ENCODE measurements around the gene C17orf50.

C17orf50 gene

DNA sequence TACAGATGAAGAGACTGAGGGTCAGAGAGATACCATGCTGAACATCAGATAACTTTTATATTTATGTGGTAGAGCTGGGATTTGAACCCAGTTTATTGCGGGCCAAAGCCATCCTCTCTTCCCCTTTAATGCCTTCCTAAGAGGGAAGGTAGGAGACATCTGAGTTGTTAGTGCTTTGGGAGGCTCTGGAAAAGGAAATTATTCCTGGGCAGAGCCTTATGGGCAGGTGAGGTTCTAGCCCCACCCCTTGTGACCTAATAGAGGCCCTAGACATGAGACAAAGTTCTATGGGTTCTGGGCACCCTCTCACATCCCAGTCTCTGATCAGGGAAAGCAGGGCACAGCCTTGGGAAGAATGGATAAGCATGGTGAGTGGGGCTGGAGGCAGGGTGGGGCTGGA lies at the start of gene C17orf50:
Gene C17orf50 (plus strand): TSS at position 301 of the 400 bp plus-strand sequence. CDS start 55 bp downstream, at position 356.
- DNase-seq: no peak

DNA sequence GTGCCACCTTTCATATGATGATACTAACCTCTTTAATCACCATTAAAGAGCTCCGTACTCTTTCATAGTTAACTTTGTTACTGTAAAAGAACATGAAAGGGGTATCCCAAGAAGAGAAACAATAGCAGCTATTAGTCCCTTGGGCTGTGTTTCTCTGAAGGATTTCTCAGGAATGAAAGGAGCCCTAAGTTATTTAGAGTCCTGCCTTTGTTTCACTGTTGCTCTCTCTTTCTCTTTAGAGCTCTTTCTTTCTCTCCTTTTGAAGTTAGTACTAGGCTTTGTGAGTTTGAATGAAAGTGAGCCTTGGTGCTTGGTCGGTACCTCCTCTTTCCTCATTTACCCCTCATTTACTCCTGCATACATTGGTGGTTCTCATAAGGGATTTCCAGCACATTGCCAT lies 49.7 kb upstream of the C17orf50 start:
- DNase-seq: no peak

DNA sequence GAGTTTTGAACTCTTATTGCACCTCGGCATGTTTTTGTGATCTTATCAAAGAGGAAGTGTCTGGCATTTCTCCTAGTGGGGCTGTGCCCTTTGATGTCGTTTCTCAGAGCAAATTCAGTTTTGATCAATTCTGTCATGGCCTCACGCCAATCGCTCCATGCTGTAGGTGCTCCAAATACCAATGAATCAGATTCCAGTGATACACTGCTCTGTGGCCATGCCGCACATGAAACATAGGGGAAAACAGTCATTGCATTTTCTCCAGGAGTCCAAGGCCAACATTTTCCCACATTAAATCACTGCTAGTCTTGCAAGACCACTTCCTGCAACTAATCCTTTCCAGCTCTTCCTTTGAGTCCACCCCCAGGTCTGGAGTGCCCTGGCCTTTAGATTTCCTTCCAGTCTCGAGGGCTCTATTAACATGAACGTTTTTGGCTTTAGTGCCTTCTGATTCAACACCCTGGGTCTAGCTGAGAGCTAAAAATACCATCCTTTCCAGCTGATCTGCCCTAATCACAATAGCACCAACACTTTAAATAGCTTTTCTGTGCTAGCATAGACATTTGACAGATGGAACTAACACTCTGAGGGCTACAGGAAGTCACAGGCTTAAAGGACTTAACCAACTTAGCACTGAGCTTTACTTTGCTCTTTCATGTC lies 47.5 kb upstream of the C17orf50 start:
- DNase-seq: no peak

DNA sequence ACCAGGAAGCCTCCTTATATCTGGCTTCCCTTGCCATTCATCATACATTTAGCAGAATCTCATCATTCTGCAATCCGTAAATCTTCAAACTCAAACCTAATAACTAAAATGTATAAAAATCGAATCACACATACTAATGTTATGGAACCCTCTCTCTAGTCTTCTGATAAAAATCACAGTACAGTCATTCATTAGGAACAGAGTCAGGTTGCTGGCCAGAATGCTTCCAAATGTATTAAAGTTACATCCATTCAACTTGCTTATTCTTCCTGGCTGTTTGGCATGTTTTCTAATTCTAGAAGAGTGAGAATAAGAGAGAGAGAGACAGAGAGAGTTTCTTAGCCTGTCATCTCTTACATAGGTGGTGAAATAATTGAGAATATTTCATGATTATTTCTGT lies 45.7 kb upstream of the C17orf50 start:
- no peak for DNase-seq

DNA sequence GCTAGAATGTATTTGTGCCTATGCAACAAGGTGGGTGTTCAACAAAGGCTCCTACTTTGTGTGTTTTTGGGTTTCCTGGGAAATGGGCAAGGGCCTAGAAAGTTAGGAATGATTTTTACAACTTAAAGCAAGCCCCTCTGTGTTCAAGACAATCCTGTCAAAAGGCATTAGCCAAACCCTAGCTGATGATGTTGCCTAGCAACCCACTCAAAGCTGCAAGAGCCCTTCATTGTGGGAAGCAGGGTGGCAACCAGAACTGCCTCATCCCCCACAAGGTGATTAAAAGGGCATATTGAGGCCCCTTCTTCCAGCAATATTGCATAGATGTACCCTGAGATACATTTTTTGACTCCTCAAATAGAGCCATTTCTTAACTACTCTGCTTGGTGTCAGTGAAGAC lies 45.3 kb upstream of the C17orf50 start:
- no peak for DNase-seq

GRCh38 chr17:35716173-35716572 lies 44.5 kb upstream of the C17orf50 start:
- no peak for DNase-seq

DNA sequence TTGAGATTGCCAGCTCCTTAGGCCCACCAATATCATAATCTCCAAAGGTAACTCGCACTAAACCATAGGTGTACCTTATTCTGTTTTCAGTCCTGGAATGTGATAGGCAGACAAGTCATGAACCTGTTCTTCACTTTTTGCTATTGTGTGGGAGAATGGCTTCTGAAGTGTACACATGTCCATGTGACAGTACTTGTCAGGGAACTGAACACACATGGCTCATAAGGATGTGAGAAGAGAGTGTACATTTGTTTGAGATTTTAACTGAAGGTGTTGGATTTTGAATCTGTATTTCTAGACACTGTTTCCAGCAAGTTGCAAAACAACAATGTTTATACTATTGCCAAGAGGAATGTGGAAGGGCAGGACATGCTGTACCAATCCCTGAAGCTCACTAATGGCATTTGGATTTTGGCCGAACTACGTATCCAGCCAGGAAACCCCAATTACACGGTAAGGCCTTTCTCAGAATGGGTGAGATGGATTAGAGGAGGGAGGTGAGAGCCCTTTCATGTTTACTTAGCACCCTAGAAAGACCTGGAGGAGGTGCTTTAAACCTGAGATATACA lies 43.7 kb upstream of the C17orf50 start:
- DNase-seq: no peak

DNA sequence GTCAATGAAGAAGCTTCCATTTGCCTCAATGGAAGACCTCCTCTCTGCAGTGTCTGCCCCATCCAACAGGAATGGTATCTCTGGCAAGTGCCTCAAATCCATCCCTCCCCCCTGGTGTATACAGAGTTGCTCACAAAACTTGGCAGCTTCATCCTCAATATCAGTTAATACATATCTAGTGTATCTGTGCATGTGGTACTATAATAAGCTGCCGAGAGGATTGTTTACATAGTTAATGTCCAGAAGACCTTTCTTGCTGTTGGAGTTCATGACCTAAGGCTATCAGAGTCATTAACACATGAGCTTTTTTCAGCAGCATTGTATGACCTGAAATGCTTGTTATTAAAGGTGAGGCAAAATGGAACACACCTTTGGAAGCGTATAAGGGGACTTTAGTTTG lies 43.2 kb upstream of the C17orf50 start:
- DNase-seq: no peak

DNA sequence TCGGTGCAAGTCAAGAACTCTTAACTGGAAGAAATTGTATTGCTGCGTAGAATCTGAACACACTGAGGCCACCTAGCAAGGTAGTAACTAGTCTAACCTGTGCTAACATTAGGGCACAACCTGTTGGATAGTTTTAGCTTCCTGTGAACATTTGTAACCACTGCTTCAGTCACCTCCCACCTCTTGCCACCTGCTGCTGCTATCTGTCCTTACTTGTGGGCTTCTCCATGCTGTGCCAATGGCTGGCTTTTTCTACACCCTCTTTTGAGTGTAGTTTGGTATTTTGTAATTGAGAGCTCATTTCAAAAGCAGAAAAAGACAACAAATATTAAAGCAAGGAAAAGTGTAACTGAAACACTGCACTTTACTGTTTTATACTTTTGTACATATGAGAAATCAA lies 37.0 kb upstream of the C17orf50 start:
- DNase-seq: no peak

DNA sequence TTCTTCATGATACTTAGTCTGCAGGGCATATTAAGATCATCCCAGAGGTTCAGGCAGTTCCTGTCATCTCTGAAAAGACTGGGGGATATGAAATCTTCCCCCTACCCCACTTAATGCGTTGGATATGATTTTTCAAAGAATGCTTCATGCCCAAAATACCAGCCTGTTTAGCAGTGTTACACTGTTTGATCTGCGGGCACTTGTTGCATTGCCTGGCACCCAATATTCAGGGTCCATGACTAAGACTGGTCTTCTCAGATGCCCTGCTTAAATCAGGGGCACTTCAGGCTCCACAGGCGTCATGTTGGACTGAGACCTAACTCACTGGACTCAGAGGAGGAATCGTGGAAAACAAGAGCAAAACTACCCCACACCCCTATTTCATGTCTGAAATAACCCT lies 35.6 kb upstream of the C17orf50 start:
- no peak for DNase-seq

GRCh38 chr17:35725802-35726126 lies 34.9 kb upstream of the C17orf50 start:
- DNase-seq: no peak

GRCh38 chr17:35726127-35726952 lies 34.3 kb upstream of the C17orf50 start:
- DNase-seq: no peak

DNA sequence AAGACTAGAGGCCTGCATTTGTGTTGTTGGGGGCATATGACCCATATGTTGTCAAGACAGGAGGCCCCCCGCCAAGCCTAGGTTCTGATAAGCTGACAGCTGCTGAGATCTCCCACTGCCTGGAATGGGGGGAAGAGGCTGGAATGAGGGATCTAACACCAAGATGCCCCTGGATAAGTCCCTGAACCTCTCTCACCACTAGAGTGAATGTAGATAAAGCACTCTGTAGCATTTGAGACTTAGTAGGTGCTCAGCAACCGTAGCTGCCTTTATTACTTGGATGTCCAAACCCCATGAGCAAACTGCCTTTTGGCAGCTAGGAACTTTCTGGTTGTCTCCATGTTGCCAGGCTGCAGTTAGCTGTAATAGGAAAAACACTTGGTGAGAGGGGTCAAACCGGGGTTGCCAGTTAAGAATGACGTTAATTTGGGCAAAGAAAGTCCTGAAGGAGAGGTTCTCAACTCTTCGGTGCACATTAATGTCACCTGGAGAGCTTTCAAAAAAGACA lies 33.7 kb upstream of the C17orf50 start:
- no peak for DNase-seq

DNA sequence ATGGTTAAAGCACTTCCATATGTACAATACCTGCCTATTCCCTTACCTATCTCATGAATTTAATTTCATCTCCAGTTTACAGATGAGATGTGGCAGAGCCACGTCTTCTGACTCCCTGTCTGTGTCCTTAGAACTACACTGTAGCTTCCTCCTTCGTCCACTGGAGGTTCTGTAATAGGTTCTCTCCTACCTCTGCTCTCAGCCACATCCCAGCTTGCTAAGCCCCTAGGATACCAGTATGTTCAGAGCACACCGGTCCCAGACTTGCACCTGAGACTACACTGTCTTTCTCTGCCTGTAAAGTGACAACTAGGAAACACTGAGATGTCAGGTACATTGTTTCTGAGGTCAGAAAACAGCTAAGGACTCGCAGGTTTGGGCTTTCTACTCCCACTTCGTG lies 33.1 kb upstream of the C17orf50 start:
- no peak for DNase-seq

DNA sequence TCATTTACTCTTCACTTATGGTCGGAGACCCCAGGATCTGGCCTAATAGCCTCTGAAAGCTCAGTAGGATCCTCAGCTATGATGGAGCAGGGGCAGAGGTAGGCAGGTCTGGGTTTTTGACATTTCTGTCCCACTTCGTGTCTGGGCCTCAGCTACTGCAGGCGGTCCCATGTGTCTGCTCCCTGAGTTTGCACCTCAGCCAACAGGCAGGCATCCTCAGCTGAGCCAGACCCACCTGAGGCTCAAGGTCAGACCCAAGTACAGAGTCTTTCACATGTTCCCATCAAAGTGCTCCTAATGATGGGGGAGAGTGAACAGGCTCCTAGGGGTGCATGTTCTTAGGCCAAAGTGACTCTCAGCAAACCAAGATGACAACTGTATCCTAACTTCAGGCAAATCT lies 32.1 kb upstream of the C17orf50 start:
- no peak for DNase-seq

DNA sequence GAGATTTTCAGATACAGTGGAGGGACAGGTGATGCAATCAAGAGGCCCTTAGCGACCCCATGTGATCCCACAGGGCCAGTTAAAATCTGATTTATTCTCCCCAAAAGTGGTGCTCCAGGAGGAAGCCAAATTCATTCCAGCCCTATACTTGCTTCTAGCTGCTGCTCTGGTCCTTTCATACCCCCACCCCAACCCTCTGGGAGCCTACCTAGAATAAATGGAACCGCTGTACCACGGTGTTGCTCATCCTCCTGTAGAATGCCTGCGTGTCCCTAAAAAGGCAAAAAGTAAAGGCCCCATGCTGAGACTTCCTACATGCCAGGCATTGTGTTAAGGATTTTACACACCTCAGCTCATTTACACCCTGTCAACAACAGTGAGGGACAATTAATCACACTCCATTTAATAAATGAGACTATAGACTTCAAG lies 31.3 kb upstream of the C17orf50 start:
- DNase-seq: no peak

DNA sequence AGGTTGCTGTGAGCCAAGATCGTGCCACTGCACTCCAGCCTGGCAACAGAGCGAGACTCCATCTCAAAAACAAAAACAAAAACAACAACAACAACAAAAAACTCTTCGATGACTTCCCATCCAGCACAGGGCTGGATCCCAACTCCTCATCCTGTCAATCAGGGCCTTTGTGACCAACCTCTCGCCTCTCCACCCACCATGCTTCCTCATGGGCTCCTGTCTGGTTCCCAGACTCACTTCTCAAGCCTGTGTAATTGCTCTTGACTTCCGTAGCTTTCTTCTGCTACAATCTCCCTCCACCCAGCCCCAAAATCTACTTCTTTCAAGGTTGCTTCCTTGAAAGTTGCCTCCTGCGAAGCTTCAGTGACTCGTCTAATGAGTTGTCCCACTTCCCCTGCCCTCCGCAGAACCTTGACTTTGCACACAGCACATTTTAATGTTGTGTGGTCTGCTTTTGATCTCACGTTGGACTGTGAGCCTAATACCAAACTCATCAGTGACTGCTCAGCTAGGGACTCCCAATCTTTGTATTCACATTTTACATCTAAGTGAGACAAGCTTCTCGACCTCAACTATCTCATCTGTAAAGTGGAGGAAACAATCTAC lies 30.2 kb upstream of the C17orf50 start:
- no peak for DNase-seq

DNA sequence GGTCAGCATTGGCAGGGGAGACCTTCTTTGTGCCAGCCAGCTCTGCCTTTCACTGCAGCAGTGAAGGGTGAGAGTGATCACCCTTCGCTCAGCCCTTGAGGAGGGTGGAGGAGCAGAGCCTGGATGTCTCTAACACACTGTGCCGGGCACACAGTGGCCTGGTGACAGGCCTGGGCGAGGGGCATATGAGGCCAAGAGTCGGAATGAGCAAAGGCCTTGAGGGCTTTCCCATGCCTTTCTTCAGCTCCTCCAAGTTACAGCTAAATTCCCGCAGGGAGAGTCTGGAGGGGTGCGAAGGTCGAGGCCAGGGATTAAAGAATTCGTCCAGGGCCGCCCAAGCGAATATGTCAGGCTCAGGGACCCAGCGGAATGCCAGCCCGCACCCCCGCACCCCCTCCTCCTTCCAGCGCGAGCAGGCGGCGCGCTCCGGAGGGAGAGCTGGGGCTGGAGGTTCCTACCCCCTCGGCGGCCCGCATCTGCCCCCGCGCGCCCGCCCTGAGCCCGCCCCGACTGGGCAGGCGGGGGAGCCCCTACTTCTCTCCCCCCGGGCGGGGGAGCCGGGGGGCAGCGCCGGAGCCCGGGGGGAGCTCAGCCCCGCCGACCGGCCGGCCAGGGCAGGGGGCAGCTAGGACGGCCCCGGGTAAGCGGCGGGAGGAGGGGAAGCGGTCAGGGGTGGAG lies 29.3 kb upstream of the C17orf50 start, which contains the start of gene RASL10B:
Gene RASL10B (plus strand): TSS at position 401 of the 678 bp plus-strand sequence. CDS start 3,546 bp downstream, outside the sequence.
- DNase-seq: peak; percentile 11

DNA sequence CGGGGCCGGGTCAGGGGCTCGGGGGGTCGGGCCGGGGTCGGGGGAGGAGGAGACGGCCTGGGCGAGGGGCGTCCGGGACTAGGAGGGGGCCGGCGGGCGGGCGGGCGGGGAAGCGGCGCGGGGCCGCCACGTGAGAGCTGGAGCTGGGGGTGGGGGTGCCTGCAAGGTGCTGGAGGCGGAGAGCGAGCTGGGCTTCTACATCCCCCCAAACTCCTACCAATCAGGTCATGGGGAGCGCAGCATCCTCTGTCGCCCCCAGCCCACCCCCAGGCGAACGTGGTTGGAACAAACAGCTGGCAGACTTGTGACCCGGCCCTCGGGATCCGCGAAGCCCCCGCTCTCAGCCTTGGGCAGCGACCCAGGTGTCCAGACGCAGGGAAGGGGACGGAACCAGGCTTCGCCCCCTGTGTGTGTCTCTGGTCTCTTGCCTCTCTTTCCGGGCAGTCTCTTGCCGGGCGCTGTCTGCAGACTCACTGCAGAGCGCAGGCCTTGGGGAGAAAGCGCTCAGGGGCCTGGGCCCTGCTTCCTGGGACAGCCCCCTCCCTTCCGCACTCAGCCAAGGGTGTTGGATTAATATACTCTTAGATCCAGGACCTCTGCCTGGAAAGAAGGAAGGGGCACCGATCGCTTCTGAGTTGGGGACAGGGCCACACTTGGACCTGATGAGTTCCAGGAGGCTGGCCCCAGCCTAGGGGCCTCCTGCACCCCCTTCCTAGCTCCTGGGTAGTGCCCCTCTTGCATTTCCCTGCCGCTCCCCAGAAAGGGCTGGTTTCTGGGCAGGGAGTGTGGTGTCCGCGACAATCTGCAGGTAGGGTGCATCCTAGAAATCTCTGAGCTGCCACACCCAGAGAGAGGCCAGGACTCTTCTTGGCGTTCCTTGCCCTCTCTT lies 28.5 kb upstream of the C17orf50 start:
- DNase-seq: peak; percentile 8

DNA sequence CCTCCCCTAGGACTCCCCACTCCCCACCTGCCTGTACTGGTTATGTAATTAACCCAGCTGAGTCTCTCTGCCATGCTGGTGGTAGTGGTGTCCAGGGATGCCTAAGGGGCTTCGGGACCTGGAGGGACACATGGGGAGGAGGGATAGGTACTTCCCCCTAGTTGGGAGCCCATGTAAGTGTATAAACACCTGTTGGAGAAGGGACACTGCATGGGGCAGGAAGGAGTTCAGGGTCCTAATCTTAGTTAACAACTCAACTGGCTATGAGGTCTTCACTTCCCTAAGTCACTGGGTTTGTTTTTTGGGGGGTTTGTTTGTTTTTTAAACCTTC lies 27.9 kb upstream of the C17orf50 start:
- no peak for DNase-seq

GRCh38 chr17:35733366-35733765 lies 27.3 kb upstream of the C17orf50 start:
- DNase-seq: no peak

- DNase-seq: no peak
These were observed 26.3 kb upstream of the C17orf50 start for GRCh38 chr17:35734396-35734795.
